Pancreas (tissue), 10 donors: ENCODE measurements around the gene TENM3. TPM values are rescaled to one million over a fixed set of nuclear protein-coding genes. Genes with fewer than 3 reads are reported as not detected.

Experiments used
- ATAC-seq, 4 donors: fragments of 200-7000 bp; cut with Tn5 transposase; one replicate each; pipeline versions ENCODE4 v1.8.0 to v1.9.1; 2020; ENCODE audit warnings: mild to moderate bottlenecking in 4 of 4, moderate library complexity in 4 of 4
- DNase-seq, 6 donors: peaks; one replicate each; pipeline ENCODE4 v3.0.0-alpha.2; 2020
- FAIRE-seq: peaks from 2 replicates; lab custom pipeline; 2012; peaks lifted over from hg19 to GRCh38; lab: Jason Lieb, UNC
- H3K27ac ChIP-seq, 4 donors: fragments of 200-600 bp; sonication (generic); 1 replicate in 3 of 4; 2 replicates in 1 of 4; pipeline versions ENCODE4 v1.5.0 to v1.8.0; 2020
- H3K27me3 ChIP-seq, 4 donors: fragments of 200-600 bp; one replicate each; pipeline ENCODE4 v1.8.0; 2021
- H3K36me3 ChIP-seq, 3 donors: fragments of 200-600 bp; sonication (generic) in 1 of 3; one replicate each; pipeline versions ENCODE4 v1.5.0 to v1.8.0; 2020 to 2021
- H3K4me1 ChIP-seq, 3 donors: fragments of 200-600 bp; one replicate each; pipeline ENCODE4 v1.8.0; 2021
- H3K4me3 ChIP-seq, 4 donors: fragments of 200-600 bp; sonication (generic) in 2 of 4; one replicate each; pipeline versions ENCODE4 v1.5.0 to v1.8.0; 2020 to 2021
- H3K9me3 ChIP-seq, 4 donors: fragments of 200-600 bp; one replicate each; pipeline ENCODE4 v1.8.0; 2021
- WGBS, 2 donors: extraction: QIAGEN DNeasy Blood & Tissue Kit; methylation state at CpG; one replicate each; pipeline ENCODE4 v1.1.7; 2013; 5-methylcytosine and 5-hydroxymethylcytosine counted together
- intact Hi-C, 3 donors: fragments of 100-400 bp; cut with DNase I; formaldehyde crosslinking; loops; one replicate each; pipeline versions ENCODE4 v1.11.1 to v1.14.2; 2022
- polyA plus RNA-seq, 2 donors: library from polyadenylated mRNA; stranded (reverse); fragments of 200-250 nt; gene quantifications; one replicate each; pipeline ENCODE4 v1.2.3, GENCODE V29; 2013
- total RNA-seq, 6 donors: library from RNA; stranded (reverse); fragmentation: NEBNext Ultra II Directional in 4 of 6; extraction: Animal tissue kit (Norgen Biotek cat#: 25700) in 4 of 6; gene quantifications; one replicate each; pipeline versions ENCODE4 v1.2.1 to v1.2.4, GENCODE V29; 2021 to 2023
- TF ChIP-seq, protein P1 (sequence below), 4 donors: fragments of 200-600 bp; sonication (generic) in 3 of 4; IDR thresholded peaks; one replicate each; pipeline versions ENCODE4 v1.5.0 to v1.8.0; 2021; ENCODE audit warnings: antibody characterized with exemption in 4 of 4
- donor health status: healthy with polysubstance abuse.
- donor health status: DM: no; HTN: no; CAD: no; lungs with moderate emphysema.
- donor health status: DM: no; HTN: no; CAD: no.
- donor health status: control.
- donor health status: control.
- donor health status: Bipolar disorder and iron deficiency.
- donor health status: DM: yes; HTN: yes; CAD: no.
- donor health status: DM: no; HTN: no; CAD: no.
- donor health status: DM: no; HTN: no; CAD: no.
- donor health status: DM: yes; HTN: yes; CAD: no.

Gene TENM3
- total and polyA plus RNA-seq, 8 donors, result 0.99 to 6.1 (median 4.4) TPM

DNA sequence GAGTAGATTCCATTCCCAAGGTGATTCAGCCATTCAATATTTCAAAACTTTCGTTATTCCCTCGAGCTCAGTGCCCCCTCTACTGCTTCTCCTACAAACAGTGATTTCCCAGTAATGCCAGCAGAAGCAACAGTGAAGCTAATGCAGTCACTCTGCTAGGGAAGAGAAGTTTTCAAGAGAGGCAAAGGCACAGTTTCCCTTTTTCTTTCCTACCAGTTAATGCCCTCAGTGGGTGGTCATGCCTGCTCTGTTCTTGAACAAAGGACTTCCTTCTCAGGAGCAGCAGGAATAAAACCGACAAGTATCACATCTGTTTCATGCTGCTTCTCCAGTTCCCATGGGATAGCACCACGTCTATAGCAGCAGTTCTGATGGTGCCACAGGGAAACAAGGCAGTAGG, 317.2 kb downstream of the TENM3 start:
- WGBS, 2 donors, result 66 to 67% methylated on average over 4 of the region's 4 CpGs
- DNase-seq, result no peak
- Histone ChIP-seq H3K36me3 (no peaks in the 10 kb centered on the region), H3K4me1 (no peaks in the 10 kb centered on the region), H3K9me3 (no peaks in the 10 kb centered on the region), H3K27me3 (no peaks in the 10 kb centered on the region), H3K4me3 (no peak overlapping the region), H3K27ac (no peak overlapping the region)
- TF ChIP-seq, protein P1, sequence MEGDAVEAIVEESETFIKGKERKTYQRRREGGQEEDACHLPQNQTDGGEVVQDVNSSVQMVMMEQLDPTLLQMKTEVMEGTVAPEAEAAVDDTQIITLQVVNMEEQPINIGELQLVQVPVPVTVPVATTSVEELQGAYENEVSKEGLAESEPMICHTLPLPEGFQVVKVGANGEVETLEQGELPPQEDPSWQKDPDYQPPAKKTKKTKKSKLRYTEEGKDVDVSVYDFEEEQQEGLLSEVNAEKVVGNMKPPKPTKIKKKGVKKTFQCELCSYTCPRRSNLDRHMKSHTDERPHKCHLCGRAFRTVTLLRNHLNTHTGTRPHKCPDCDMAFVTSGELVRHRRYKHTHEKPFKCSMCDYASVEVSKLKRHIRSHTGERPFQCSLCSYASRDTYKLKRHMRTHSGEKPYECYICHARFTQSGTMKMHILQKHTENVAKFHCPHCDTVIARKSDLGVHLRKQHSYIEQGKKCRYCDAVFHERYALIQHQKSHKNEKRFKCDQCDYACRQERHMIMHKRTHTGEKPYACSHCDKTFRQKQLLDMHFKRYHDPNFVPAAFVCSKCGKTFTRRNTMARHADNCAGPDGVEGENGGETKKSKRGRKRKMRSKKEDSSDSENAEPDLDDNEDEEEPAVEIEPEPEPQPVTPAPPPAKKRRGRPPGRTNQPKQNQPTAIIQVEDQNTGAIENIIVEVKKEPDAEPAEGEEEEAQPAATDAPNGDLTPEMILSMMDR (IDR thresholded peaks at IDR 0.05), result no peak
- no peak for FAIRE-seq
- no peak for ATAC-seq
- intact Hi-C loops, result no loop called here

DNA sequence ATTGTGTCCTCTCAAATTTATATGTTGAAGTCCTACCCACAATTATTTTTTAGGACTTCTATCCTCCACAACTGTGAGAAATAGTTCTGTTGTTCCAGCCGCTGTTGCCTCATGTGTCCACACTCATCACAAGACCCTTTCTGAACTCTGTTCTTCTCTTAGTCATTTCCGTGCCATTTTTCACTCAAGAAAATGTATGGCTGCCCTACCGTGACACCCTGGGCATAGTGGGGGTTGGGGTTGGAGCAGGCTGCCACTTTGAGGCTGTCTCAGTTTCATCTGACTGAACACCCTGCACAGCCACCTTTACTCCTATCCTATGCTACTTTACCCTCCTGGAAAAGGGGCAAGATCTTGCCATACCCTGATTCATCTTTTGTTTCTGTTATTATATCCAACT, 319.1 kb downstream of the TENM3 start:
- no peaks in the 10 kb centered on the region for H3K4me1 ChIP-seq
- H3K27me3 ChIP-seq, result no peaks in the 10 kb centered on the region
- no peak for FAIRE-seq
- H3K27ac ChIP-seq, result no peak overlapping the region
- H3K36me3 ChIP-seq, result no peaks in the 10 kb centered on the region
- no peaks in the 10 kb centered on the region for H3K9me3 ChIP-seq
- WGBS, 2 donors, result 83 to 92% methylated on average over 3 of the region's 3 CpGs
- H3K4me3 ChIP-seq, result no peak overlapping the region
- intact Hi-C loops, result no loop called here
- ATAC-seq, result no peak
- DNase-seq, result no peak
- TF ChIP-seq, protein P1 (IDR thresholded peaks at IDR 0.05), result no peak

DNA sequence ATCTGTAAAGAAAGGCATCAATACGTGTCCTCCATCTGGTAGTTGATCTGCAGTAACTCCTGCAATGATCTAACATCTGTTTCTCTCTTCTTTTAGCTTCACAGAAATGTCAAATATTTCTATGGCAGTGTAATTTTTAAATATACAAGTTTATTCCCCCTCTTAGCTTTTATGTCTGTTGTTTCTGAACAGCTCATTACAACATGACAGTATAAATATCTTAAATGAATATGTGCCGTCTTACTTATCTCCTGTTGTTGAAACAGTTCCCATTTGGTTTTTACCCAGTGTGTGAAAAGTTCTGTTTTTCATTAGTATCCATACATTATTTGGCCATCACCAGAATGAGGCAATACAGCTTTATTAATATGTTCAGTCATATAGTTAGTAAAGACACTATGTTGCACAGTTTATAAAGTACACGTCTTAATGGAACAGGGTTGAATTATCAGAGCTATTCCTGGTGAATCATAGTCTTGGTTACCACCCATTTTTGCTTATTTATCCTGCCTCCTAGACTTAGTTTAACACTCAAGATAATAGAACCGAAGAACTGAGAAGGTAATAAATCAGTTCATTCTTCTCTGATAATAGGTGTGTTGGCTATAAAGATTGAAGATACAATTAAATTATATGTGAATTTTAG, 321.6 kb downstream of the TENM3 start:
- no peak for DNase-seq
- no peak for ATAC-seq
- WGBS, 2 donors, result 78 to 81% methylated on average over 4 of the region's 4 CpGs
- Histone ChIP-seq H3K27me3 (no peaks in the 10 kb centered on the region), H3K4me3 (no peak overlapping the region), H3K27ac (no peak overlapping the region), H3K4me1 (no peaks in the 10 kb centered on the region), H3K36me3 (no peaks in the 10 kb centered on the region), H3K9me3 (no peaks in the 10 kb centered on the region)
- intact Hi-C loops, result no loop called here
- TF ChIP-seq, protein P1 (IDR thresholded peaks at IDR 0.05), result no peak
- FAIRE-seq, result no peak

DNA sequence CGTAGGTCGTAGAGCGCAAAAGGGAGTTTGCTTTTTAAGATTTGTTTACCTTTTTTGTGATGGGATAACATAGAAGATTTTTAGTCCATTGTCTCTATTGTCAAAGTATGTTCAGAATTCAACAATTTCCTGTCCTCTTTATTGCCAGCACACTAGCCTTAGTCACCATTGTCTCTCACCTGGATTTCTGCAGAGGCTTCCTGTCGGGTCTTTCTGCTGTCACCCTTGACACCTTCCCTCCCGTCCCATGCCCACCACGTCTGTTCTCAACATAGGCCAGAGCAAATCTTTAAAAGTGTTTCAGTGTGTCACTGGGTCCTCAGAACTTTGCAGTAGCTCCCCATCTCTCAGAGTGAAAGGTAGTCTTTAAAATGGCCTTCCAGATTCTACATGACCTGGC, 323.9 kb downstream of the TENM3 start:
- 77 to 88% methylated on average over 6 of the region's 6 CpGs for WGBS, 2 donors
- intact Hi-C loops, result no loop called here

DNA sequence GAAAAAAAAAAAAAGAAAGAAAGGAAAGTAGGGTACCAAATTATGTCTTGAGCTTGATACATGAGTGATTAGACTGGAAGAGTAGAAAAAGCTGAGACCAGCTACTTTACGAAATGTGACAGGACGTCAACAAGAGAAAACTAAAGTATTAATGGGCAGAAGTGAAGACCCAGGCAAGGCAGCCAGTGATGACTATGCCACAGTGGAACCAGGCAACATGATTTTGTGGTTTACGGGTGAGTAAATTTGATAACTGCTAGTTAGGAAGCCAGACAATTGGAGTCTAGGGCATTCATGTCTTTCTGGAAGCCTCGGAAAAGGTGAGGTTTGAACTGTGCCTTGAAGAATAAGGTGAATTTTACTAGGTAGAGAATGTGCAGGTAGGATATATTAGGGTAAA, 326.4 kb downstream of the TENM3 start:
- intact Hi-C loops, result no loop called here
- Histone ChIP-seq H3K4me1 (no peaks in the 10 kb centered on the region), H3K4me3 (no peak overlapping the region), H3K36me3 (no peaks in the 10 kb centered on the region), H3K27ac (no peak overlapping the region), H3K27me3 (no peaks in the 10 kb centered on the region), H3K9me3 (no peaks in the 10 kb centered on the region)
- FAIRE-seq (no peak), ATAC-seq (no peak), DNase-seq (no peak)
- TF ChIP-seq, protein P1 (IDR thresholded peaks at IDR 0.05), result no peak
- whole genome bisulfite sequencing, 2 donors, result 91 to 94% methylated on average over 4 of the region's 4 CpGs

More for the DNA sequence above, 323.9 kb downstream of the TENM3 start:
- no peak overlapping the region for H3K27ac ChIP-seq
- H3K36me3 ChIP-seq, result no peaks in the 10 kb centered on the region
- no peak overlapping the region for H3K4me3 ChIP-seq
- ATAC-seq (no peak), FAIRE-seq (no peak), DNase-seq (no peak)
- no peaks in the 10 kb centered on the region for H3K9me3 ChIP-seq
- no peaks in the 10 kb centered on the region for H3K27me3 ChIP-seq
- TF ChIP-seq, protein P1 (IDR thresholded peaks at IDR 0.05), result no peak
- H3K4me1 ChIP-seq, result no peaks in the 10 kb centered on the region
